ENCODE measurements around the gene NFKBIL1. TPM values are rescaled to one million over a fixed set of nuclear protein-coding genes. Genes with fewer than 3 reads are reported as not detected.

The NFKBIL1 gene
- total and polyA plus RNA-seq, 2 experiments from 2014 or later = 9.6 to 12.3 TPM

- no peaks in the 10 kb centered on the region for H3K36me3 Mint-ChIP-seq (ENCODE audit: low read depth)
- Histone ChIP-seq H3K36me3 (ENCODE audit: insufficient read depth) (no peaks in the 10 kb centered on the region), H3K4me2 (no peak overlapping the region), H3K27ac (ENCODE audit: low read depth) (no peak overlapping the region), H4K20me1 (replicated peaks; ENCODE audit: insufficient read depth) (no peaks in the 10 kb centered on the region), H3K4me3 (no peak overlapping the region), H3K79me2 (replicated peaks; ENCODE audit: insufficient read depth) (no peaks in the 10 kb centered on the region), H2AFZ (no peak overlapping the region), H3K4me1 (ENCODE audit: insufficient read depth) (peaks cover 4% of the 10 kb centered on the region; the same call in 1 of the 2 replicates), H3K27me3 (ENCODE audit: insufficient read depth) (peaks cover 20% of the 10 kb centered on the region), H3F3A (replicated peaks; ENCODE audit: low read depth) (no peaks in the 10 kb centered on the region), H3K9me2 (ENCODE audit: insufficient read depth) (no peaks in the 10 kb centered on the region)
- peaks cover 3% of the 10 kb centered on the region; the same call in 2 of the 3 replicates for H3K9me3 Mint-ChIP-seq
- H3K27me3 Mint-ChIP-seq (ENCODE audit: insufficient read depth, low read depth, poor library complexity) = peaks cover 44% of the 10 kb centered on the region
- H3K4me3 Mint-ChIP-seq = no peak overlapping the region; the same call in 2 of the 3 replicates
- no peak for ATAC-seq
- DNase-seq (ENCODE audit: low spot score) = no peak
- H3K4me1 Mint-ChIP-seq = peaks cover 25% of the 10 kb centered on the region
- H3K27ac Mint-ChIP-seq = no peak overlapping the region
- TF ChIP-seq CREB1 (CRISPR knock-in tag; IDR thresholded peaks at IDR 0.05; ENCODE audit: low read depth) (no peak), NANOG (IDR thresholded peaks at IDR 0.05; ENCODE audit: borderline replicate concordance) (no peak), JUNB (IDR thresholded peaks at IDR 0.05; ENCODE audit: unreplicated experiment) (no peak), STAT1 (IDR thresholded peaks at IDR 0.05; ENCODE audit: unreplicated experiment) (no peak), EZH2phosphoT487 (IDR thresholded peaks at IDR 0.05; ENCODE audit: unreplicated experiment) (no peak), CTCF (conservative IDR thresholded peaks at IDR 0.05; ENCODE audit: low read depth in 2 of 2) (no peak), REST (IDR thresholded peaks at IDR 0.05; ENCODE audit: unreplicated experiment) (no peak), ETS1 (IDR thresholded peaks at IDR 0.05) (no peak), ZNF462 (CRISPR knock-in tag; IDR thresholded peaks at IDR 0.05) (no peak), ZNF114 (CRISPR knock-in tag; IDR thresholded peaks at IDR 0.05) (no peak), POLR2AphosphoS5 (IDR thresholded peaks at IDR 0.05; ENCODE audit: low read depth) (no peak)
Measured at GRCh38 chr6:31579119-31579505, 31.7 kb downstream of the NFKBIL1 start.
